HL-60 (cell line): ENCODE results near the gene BTBD10.

ENCODE experiments used
- TF ChIP-seq, protein P1 (sequence below): IDR thresholded peaks from 2 replicates; pipeline ENCODE4 v1.6.1; 2012; ENCODE audit warnings: low read depth; ENCODE audit not compliant: insufficient replicate concordance
- TF ChIP-seq, protein P2 (sequence below): IDR thresholded peaks from one replicate; pipeline ENCODE4 v1.5.1; 2011; ENCODE audit warnings: low read length, control low read depth, inconsistent platforms; ENCODE audit not compliant: insufficient read depth

DNA sequence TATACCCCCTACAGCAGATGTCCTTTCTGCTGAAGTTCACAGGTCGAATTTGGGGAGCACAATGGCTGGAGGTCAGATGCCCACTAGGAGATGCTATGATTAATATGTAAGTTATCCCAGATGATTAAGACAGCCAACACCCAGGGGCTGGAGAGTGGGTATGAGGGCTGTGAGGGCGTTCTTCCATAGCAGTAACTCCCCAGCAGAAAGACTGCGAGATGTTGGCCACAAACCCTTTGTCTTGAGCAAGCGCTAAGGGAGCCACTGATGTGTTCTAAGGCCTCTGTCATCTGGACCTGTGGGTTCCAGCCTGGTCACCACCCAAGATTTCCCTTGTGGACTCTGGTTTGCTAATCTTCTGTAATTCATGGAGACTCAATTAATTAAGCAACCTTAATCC is 107.8 kb downstream of the BTBD10 start:
- TF ChIP-seq, protein P1, sequence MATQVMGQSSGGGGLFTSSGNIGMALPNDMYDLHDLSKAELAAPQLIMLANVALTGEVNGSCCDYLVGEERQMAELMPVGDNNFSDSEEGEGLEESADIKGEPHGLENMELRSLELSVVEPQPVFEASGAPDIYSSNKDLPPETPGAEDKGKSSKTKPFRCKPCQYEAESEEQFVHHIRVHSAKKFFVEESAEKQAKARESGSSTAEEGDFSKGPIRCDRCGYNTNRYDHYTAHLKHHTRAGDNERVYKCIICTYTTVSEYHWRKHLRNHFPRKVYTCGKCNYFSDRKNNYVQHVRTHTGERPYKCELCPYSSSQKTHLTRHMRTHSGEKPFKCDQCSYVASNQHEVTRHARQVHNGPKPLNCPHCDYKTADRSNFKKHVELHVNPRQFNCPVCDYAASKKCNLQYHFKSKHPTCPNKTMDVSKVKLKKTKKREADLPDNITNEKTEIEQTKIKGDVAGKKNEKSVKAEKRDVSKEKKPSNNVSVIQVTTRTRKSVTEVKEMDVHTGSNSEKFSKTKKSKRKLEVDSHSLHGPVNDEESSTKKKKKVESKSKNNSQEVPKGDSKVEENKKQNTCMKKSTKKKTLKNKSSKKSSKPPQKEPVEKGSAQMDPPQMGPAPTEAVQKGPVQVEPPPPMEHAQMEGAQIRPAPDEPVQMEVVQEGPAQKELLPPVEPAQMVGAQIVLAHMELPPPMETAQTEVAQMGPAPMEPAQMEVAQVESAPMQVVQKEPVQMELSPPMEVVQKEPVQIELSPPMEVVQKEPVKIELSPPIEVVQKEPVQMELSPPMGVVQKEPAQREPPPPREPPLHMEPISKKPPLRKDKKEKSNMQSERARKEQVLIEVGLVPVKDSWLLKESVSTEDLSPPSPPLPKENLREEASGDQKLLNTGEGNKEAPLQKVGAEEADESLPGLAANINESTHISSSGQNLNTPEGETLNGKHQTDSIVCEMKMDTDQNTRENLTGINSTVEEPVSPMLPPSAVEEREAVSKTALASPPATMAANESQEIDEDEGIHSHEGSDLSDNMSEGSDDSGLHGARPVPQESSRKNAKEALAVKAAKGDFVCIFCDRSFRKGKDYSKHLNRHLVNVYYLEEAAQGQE: no peak
- TF ChIP-seq, protein P2, sequence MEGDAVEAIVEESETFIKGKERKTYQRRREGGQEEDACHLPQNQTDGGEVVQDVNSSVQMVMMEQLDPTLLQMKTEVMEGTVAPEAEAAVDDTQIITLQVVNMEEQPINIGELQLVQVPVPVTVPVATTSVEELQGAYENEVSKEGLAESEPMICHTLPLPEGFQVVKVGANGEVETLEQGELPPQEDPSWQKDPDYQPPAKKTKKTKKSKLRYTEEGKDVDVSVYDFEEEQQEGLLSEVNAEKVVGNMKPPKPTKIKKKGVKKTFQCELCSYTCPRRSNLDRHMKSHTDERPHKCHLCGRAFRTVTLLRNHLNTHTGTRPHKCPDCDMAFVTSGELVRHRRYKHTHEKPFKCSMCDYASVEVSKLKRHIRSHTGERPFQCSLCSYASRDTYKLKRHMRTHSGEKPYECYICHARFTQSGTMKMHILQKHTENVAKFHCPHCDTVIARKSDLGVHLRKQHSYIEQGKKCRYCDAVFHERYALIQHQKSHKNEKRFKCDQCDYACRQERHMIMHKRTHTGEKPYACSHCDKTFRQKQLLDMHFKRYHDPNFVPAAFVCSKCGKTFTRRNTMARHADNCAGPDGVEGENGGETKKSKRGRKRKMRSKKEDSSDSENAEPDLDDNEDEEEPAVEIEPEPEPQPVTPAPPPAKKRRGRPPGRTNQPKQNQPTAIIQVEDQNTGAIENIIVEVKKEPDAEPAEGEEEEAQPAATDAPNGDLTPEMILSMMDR: no peak
